A673 (cell line): Measurements from ENCODE around the gene GBE1. TPM values are rescaled to one million over a fixed set of nuclear protein-coding genes. Genes with fewer than 3 reads are reported as not detected.

Experiments
- BruUV-seq: library from RNA; stranded (reverse); fragments of 400-500 nt; replicated peaks from 2 replicates; lab custom pipeline; 2021; lab: Mats Ljungman, UMichigan
- CTCF ChIA-PET: fragments of 300-600 bp; sonication (Branson Sonifier 250); formaldehyde crosslinking; loops from one replicate; lab custom pipeline; 2022; ENCODE audit warnings: antibody characterized with exemption; lab: Charles Lee
- POLR2A ChIA-PET: fragments of 300-600 bp; sonication (Branson Sonifier 250); formaldehyde crosslinking; loops from one replicate; lab custom pipeline; 2022; ENCODE audit warnings: antibody characterized with exemption; ENCODE audit not compliant: low non-redundant PET; lab: Charles Lee
- DNase-seq: peaks from one replicate; pipeline ENCODE4 v3.0.0-alpha.2; 2015; ENCODE audit warnings: low spot score
- H3K27ac ChIP-seq: fragments of 200-600 bp; sonication (generic); 2 replicates; pipeline ENCODE4 v1.5.1; 2016; ENCODE audit warnings: mixed run types, low read depth, mild to moderate bottlenecking, mixed read lengths, antibody characterized with exemption, low read length; ENCODE audit not compliant: poor library complexity, severe bottlenecking
- H3K27me3 ChIP-seq: fragments of 200-600 bp; sonication (generic); replicated peaks from 2 replicates; pipeline ENCODE4 v1.6.1; 2017; ENCODE audit warnings: mixed run types, low read depth, mild to moderate bottlenecking, mixed read lengths, antibody characterized with exemption, low read length; ENCODE audit not compliant: insufficient read depth, poor library complexity
- H3K36me3 ChIP-seq: fragments of 200-600 bp; sonication (generic); 2 replicates; pipeline ENCODE4 v1.6.1; 2016; ENCODE audit warnings: mixed run types, mild to moderate bottlenecking, mixed read lengths, antibody characterized with exemption, low read length; ENCODE audit not compliant: insufficient read depth, poor library complexity, severe bottlenecking
- H3K4me1 ChIP-seq: fragments of 200-600 bp; sonication (generic); 2 replicates; pipeline ENCODE4 v1.6.1; 2017; ENCODE audit warnings: mixed run types, mild to moderate bottlenecking, mixed read lengths, antibody characterized with exemption, low read length; ENCODE audit not compliant: insufficient read depth, poor library complexity, severe bottlenecking
- H3K4me3 ChIP-seq: fragments of 200-600 bp; sonication (generic); 2 replicates; pipeline ENCODE4 v1.5.1; 2016; ENCODE audit warnings: low read depth, mixed run types, mild to moderate bottlenecking, mixed read lengths, low read length; ENCODE audit not compliant: poor library complexity, severe bottlenecking
- H3K9me3 ChIP-seq: fragments of 200-600 bp; sonication (generic); 2 replicates; pipeline ENCODE4 v1.6.1; 2016; ENCODE audit warnings: mixed run types, low read depth, mild to moderate bottlenecking, mixed read lengths, antibody characterized with exemption, low read length; ENCODE audit not compliant: poor library complexity, severe bottlenecking
- CTCF ChIP-seq: fragments of 300-800, 200-600 bp; sonication (generic); conservative IDR thresholded peaks from 2 replicates; pipeline ENCODE4 v1.5.1; 2017; ENCODE audit warnings: low read depth, mild to moderate bottlenecking, antibody characterized with exemption, low read length, moderate library complexity, mixed read lengths
- EZH2 ChIP-seq: fragments of 200-600 bp; sonication (generic); IDR thresholded peaks from 2 replicates; pipeline ENCODE4 v1.6.1; 2017; ENCODE audit warnings: borderline replicate concordance, low read depth, mild to moderate bottlenecking, mixed read lengths, antibody characterized with exemption, low read length; ENCODE audit not compliant: poor library complexity, severe bottlenecking
- intact Hi-C: fragments of 100-400 bp; cut with micrococcal nuclease; formaldehyde crosslinking; loops from one replicate; pipeline ENCODE4 v1.10.0; 2022; ENCODE audit not compliant: unreplicated experiment
- total RNA-seq: library from RNA; stranded (reverse); gene quantifications from 2 replicates; pipeline ENCODE4 v1.2.3, GENCODE V29; 2021

The GBE1 gene
- total RNA-seq, 1 experiment from 2014 or later, result 8.2 TPM

- Histone ChIP-seq H3K27ac (no peak overlapping the region), H3K27me3 (no peaks in the 10 kb centered on the region), H3K4me1 (no peaks in the 10 kb centered on the region), H3K4me3 (no peak overlapping the region), H3K36me3 (no peaks in the 10 kb centered on the region), H3K9me3 (no peaks in the 10 kb centered on the region)
- no peak for DNase-seq
- no TSS peak for BruUV-seq
- intact Hi-C loops, result no loop called here
- POLR2A ChIA-PET, result no interaction called here
- CTCF ChIA-PET, result no interaction called here
- TF ChIP-seq EZH2 (no peak), CTCF (no peak)
Measured at GRCh38 chr3:81558106-81558505, 203.3 kb downstream of the GBE1 start.

GRCh38 chr3:81554801-81555200 lies 206.6 kb downstream of the GBE1 start:
- Histone ChIP-seq H3K9me3 (no peaks in the 10 kb centered on the region), H3K27me3 (no peaks in the 10 kb centered on the region), H3K4me3 (no peak overlapping the region), H3K27ac (no peak overlapping the region), H3K4me1 (no peaks in the 10 kb centered on the region), H3K36me3 (no peaks in the 10 kb centered on the region)
- intact Hi-C loops, result no loop called here
- no TSS peak for BruUV-seq
- ChIA-PET POLR2A (no interaction called here), CTCF (no interaction called here)
- TF ChIP-seq CTCF, result no peak
- TF ChIP-seq EZH2, result no peak
- DNase-seq, result no peak

- DNase-seq, result no peak
- Histone ChIP-seq H3K36me3 (no peaks in the 10 kb centered on the region), H3K4me1 (no peaks in the 10 kb centered on the region), H3K4me3 (no peak overlapping the region), H3K27ac (no peak overlapping the region), H3K27me3 (no peaks in the 10 kb centered on the region), H3K9me3 (no peaks in the 10 kb centered on the region)
- POLR2A ChIA-PET, result no interaction called here
- TF ChIP-seq EZH2 (no peak), CTCF (no peak)
- intact Hi-C loops, result no loop called here
- no TSS peak for BruUV-seq
- CTCF ChIA-PET, result no interaction called here
Measured at GRCh38 chr3:81554388-81554787, 207.1 kb downstream of the GBE1 start.
